GM18505 (cell line): ENCODE data around the gene PROM2.

Source experiments
- ATAC-seq: cut with Tn5 transposase; IDR thresholded peaks from one replicate; pipeline ENCODE4 v1.9.1; 2021; ENCODE audit not compliant: unreplicated experiment
- POLR2A ChIP-seq: IDR thresholded peaks from 4 replicates; pipeline ENCODE4 v1.6.1; 2011; ENCODE audit warnings: borderline replicate concordance; ENCODE audit not compliant: insufficient read depth, insufficient read length; ENCODE audit errors: extremely low read depth

PROM2 gene

DNA sequence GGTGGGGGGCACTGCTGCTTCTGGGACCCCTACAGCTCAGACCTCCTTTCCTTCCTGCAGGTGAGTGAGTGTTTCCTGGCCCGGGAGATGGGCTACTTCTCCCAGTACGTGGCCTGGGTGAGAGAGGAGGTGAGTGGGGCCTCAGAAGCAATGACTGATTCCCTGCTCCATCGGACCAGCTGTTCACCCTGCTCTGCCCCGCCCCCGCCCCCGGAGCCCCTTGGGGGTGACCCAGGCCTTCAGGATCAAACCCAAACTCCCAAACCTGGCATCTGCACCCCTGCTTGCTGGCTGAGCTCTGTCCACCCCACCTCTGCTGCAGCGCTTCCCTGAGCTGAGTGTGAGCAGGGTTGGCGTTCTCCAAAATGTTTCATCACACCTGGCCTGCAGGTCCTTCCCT is 13.1 kb downstream of the PROM2 start:
- TF ChIP-seq POLR2A: no peak
- ATAC-seq: no peak

DNA sequence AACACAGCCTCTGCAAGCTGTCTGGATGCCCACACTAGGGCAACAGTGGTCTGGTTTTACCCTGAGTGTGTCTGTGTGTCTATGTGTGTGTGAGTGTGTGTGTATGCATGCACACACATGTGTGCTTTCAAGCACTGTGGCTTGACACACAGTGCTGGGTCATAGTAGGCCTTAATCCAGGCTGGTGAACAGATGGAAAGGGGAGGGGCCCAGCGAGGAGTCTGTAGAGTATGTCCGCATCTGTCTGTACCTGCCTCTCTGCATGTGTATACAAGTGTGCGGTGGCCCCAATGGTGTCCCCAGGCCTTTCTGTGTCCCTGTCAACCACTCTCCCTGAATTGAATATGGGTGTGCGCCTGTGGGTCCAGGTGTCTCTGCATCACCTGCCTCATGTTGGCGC is 13.6 kb downstream of the PROM2 start:
- no peak for ATAC-seq
- TF ChIP-seq POLR2A: no peak

DNA sequence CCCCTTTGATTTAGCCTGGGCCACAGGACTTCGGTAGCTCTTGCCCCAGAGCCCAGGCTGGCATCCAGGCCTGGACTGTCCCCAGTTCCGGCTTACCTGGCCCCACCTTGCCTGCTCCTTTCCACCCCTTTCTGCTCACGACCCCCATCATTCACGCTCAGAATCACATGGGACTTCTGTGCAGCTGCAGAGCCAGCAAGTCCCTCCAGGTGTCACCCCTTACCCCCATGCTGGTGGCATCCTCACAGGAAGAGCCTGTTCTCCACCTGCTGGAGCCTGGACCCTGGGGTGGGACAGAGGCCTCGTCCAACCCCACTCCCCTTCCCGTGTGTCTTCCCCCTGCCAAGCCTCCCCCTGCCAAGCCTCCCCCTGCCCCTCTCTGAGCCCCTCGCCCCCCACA is 15.0 kb downstream of the PROM2 start:
- ATAC-seq: no peak
- TF ChIP-seq POLR2A: no peak

- TF ChIP-seq POLR2A: no peak
- ATAC-seq: no peak
Measured at GRCh38 chr2:95291222-95291621, 17.0 kb downstream of the PROM2 start.

- TF ChIP-seq POLR2A: no peak
- no peak for ATAC-seq
Measured at GRCh38 chr2:95292623-95293260, 18.5 kb downstream of the PROM2 start.

- TF ChIP-seq POLR2A: no peak
- no peak for ATAC-seq
Measured at GRCh38 chr2:95294579-95295250, 20.5 kb downstream of the PROM2 start.

DNA sequence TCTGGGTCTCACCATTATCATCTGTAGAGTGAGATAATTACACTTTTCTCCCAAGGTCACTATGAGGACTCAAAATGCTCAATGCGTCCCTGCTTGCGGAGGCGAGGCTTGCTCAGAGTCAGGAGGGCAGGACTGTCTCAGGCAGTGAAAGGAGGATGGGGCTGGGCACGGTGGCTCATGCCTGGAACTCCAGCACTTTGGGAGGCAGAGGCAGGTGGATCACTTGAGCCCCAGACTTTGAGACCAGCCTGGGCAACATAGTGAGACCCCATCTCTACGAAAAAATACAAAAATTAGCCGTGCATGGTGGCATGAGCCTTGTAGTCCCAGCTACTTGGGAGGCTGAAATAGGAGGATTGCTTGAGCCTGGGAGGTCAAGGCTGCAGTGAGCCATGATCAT is 21.1 kb downstream of the PROM2 start:
- TF ChIP-seq POLR2A: no peak
- ATAC-seq: no peak

DNA sequence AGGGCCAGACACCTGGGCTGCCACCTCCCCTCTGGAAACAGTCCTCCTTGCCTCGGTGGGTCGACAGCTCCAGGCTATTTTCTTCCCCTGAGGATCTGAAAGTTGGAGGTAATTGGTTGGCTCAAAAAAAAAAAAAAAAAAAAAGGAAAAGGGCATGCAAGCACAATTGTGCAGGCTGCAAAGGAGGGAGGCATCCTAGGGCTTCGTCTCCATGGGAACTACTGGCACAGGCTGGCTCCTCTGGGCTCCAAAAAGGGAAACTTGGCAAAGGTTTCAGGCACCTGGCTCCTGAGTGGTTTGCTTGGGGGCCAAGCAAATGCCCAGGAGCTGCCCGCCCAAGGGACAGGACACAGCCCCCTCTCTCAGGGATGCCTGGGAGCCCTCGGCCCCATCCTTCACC is 21.8 kb downstream of the PROM2 start:
- TF ChIP-seq POLR2A: no peak
- ATAC-seq: no peak

GRCh38 chr2:95296880-95297487 is 22.7 kb downstream of the PROM2 start, which contains the start of gene KCNIP3:
KCNIP3 (plus strand) TSS chr2:95297347; CDS start chr2:95297439, 92 bp downstream.
- ATAC-seq: no peak
- TF ChIP-seq POLR2A: no peak

DNA sequence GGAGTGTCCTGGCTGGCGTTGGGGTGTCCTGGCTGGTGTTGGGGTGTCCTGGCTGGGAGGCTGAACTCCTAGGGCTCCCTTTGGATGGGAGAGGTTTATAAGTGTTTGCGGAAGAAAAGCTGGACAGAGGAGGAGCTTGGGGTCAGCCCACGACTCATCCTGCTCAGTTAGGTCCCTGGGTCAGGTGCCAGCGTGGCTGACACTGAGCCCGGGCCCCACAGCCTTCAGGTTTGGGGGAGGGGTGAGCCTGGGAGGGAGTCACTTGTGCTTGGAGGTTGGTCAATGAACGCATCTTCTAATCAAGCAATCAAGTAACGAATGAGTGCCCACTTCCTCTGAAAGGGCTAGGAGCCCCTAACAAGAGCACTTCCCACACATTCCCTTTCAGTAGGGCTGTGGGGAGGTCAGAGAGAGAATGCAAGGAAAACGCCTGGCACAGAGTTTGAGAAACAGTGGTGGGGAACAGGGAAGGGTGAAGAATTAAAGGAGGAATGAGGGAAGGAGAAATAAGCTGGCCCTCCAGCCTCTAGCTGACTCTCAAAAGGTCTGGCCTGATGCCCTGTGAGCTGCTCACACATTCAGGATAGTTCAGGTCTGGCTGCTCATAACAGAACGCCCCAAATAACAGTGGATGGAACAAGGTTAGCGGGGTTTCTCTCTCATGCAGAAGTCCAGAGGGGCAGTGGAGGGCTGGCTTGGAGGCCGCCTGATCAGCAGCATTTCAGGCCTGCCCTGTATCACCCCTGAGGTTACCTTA is 23.6 kb downstream of the PROM2 start:
- no peak for TF ChIP-seq POLR2A
- no peak for ATAC-seq

- ATAC-seq: no peak
- TF ChIP-seq POLR2A: no peak
Measured at GRCh38 chr2:95298486-95299111, 24.4 kb downstream of the PROM2 start.

DNA sequence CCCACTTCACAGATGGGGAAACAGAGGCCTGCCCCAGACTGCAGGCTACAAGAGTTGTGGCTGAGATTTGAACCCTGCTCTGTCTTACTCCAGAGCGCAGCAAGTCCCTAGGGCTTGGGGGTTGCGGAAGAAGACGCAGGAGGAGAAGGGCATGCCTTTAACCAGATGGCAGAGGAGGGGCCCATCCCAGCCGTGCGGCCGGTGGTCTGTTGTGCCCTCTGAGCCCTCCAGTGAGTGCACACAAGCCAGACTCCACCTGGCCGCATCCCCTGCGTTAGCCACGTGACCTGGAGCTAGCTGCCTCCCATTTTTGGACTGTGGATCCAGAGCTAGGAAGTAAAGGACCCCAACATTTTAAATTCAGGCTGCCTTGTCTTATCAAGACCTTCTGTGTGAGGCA is 25.7 kb downstream of the PROM2 start:
- no peak for ATAC-seq
- TF ChIP-seq POLR2A: no peak

DNA sequence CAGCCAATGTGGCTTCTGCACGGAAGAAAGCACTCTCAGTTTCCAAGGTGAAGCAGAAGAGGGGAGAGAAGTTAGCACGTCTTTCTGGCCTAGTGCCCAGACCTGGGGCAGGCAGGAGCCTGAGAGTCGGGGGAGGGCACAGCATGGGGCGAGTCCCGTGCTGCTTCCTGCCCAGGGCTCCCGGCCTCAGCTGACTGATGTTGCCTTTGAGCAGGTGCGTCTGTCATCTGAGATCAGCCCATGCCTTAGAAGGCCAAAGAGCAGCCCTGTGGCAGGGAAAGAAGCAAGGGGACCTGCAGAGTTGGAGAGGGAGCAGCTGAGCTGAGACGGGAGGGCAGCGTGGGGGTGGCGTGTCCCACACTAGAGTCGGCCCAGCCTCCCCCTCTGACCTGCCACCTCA is 26.2 kb downstream of the PROM2 start:
- ATAC-seq: no peak
- no peak for TF ChIP-seq POLR2A
